CD4-positive, CD25-positive, alpha-beta regulatory T cell (primary cell): Measurements from ENCODE around the gene LTA. TPM values are rescaled to one million over a fixed set of nuclear protein-coding genes. Genes with fewer than 3 reads are reported as not detected.
"Not testable (repeated sequence)": the region's sequence is repeated elsewhere in the genome, so short reads cannot be mapped to it uniquely, and the experiment has no call there.

Source experiments
- ATAC-seq, 2 donors: fragments of 150-1000 bp; cut with Tn5 transposase; one replicate each; pipeline ENCODE4 v1.10.0; 2021; ENCODE audit warnings: low read depth in 2 of 2, moderate number of reproducible peaks in 2 of 2, moderate library complexity in 1 of 2
- DNase-seq, 3 donors: peaks; one replicate each; pipeline versions ENCODE4 v3.0.0 to v3.0.0-alpha.2; 2012 to 2022; ENCODE audit warnings: mixed read lengths in 1 of 3
- H3K27ac ChIP-seq: one replicate; pipeline ENCODE4 v1.7.0; 2013; ENCODE audit warnings: mild to moderate bottlenecking, low read length; ENCODE audit not compliant: insufficient read depth, poor library complexity, severe bottlenecking
- H3K27me3 ChIP-seq: one replicate; pipeline ENCODE4 v1.7.0; 2013; ENCODE audit warnings: low read length; ENCODE audit not compliant: control insufficient read depth, insufficient read depth
- H3K36me3 ChIP-seq: one replicate; pipeline ENCODE4 v1.7.0; 2013; ENCODE audit warnings: mild to moderate bottlenecking, low read length, moderate library complexity; ENCODE audit not compliant: control insufficient read depth, insufficient read depth
- H3K4me1 ChIP-seq: 2 replicates; pipeline ENCODE4 v1.7.0; 2013; ENCODE audit warnings: mild to moderate bottlenecking, low read length; ENCODE audit not compliant: insufficient read depth, control insufficient read depth, poor library complexity, severe bottlenecking
- H3K4me3 ChIP-seq: one replicate; pipeline ENCODE4 v1.7.0; 2013; ENCODE audit warnings: low read depth, mild to moderate bottlenecking, low read length, moderate library complexity
- H3K9me3 ChIP-seq, 2 experiments: 1 replicate in 1 of 2; 2 replicates in 1 of 2; pipeline ENCODE4 v1.7.0; 2013; ENCODE audit warnings: low read length in 2 of 2, mild to moderate bottlenecking in 1 of 2, moderate library complexity in 1 of 2; ENCODE audit not compliant: control insufficient read depth in 2 of 2
- H3K27ac Mint-ChIP-seq, 3 donors: one replicate each; pipeline ENCODE4 v1.8.0; 2020 to 2022; ENCODE audit warnings: mild to moderate bottlenecking in 3 of 3, mixed read lengths in 3 of 3, moderate library complexity in 2 of 3
- H3K27me3 Mint-ChIP-seq: one replicate; pipeline ENCODE4 v1.8.0; 2022; ENCODE audit warnings: mild to moderate bottlenecking, mixed read lengths
- H3K36me3 Mint-ChIP-seq: one replicate; pipeline ENCODE4 v1.8.0; 2020; ENCODE audit warnings: mixed read lengths
- H3K4me1 Mint-ChIP-seq, 4 donors: one replicate each; pipeline ENCODE4 v1.8.0; 2020 to 2022; ENCODE audit warnings: mixed read lengths in 4 of 4, mild to moderate bottlenecking in 1 of 4
- H3K4me3 Mint-ChIP-seq, 4 donors: one replicate each; pipeline ENCODE4 v1.8.0; 2020 to 2022; ENCODE audit warnings: mild to moderate bottlenecking in 4 of 4, mixed read lengths in 4 of 4, moderate library complexity in 3 of 4
- H3K9me3 Mint-ChIP-seq, 7 donors: one replicate each; pipeline ENCODE4 v1.8.0; 2020 to 2022; ENCODE audit warnings: mixed read lengths in 7 of 7, mild to moderate bottlenecking in 3 of 7, moderate library complexity in 2 of 7
- polyA plus RNA-seq, 4 donors: library from polyadenylated mRNA; unstranded; fragments of 300-500 nt; fragmentation: Illumina TruSeq; gene quantifications; one replicate each; pipeline ENCODE4 v1.2.3, GENCODE V29; 2021
- total RNA-seq: library from RNA; stranded (reverse); gene quantifications from one replicate; pipeline ENCODE4 v1.2.3, GENCODE V29; 2022

LTA gene
- total and polyA plus RNA-seq, 5 donors from 2014 or later: 12.8 to 20.0 (median 14.2) TPM

GRCh38 chr6:31587791-31588777 is 16.0 kb downstream of the LTA start:
- DNase-seq (peak in 1 of 3 donors; percentile 50), ATAC-seq (no peak)
- peak overlapping the region; percentile 95 for H3K27ac ChIP-seq
- Mint-ChIP-seq H3K4me3 (peak overlapping the region; percentile 67 to 92 (median 84)), H3K36me3 (peaks cover 5% of the 10 kb centered on the region), H3K4me1 (peaks cover 6 to 88% (median 60%) of the 10 kb centered on the region in 4 donors), H3K27ac (peak overlapping the region; percentile 97 to 99 (median 98)), H3K27me3 (peaks cover 10% of the 10 kb centered on the region), H3K9me3 (peaks cover 0 to 3% (median 0%) of the 10 kb centered on the region in 7 donors)
- H3K4me1 ChIP-seq: peaks cover 77% of the 10 kb centered on the region
- H3K9me3 ChIP-seq: no peaks in the 10 kb centered on the region
- no peaks in the 10 kb centered on the region for H3K36me3 ChIP-seq
- H3K27me3 ChIP-seq: no peaks in the 10 kb centered on the region
- peak overlapping the region; percentile 65 for H3K4me3 ChIP-seq

GRCh38 chr6:31588871-31589650 is 17.0 kb downstream of the LTA start:
- Histone ChIP-seq H3K4me3 (no peak overlapping the region), H3K36me3 (no peaks in the 10 kb centered on the region), H3K4me1 (peaks cover 77% of the 10 kb centered on the region), H3K27ac (peak overlapping the region; percentile 95), H3K9me3 (no peaks in the 10 kb centered on the region), H3K27me3 (no peaks in the 10 kb centered on the region)
- peak overlapping the region in 3 of 4 donors; percentile 43 to 64 (median 43) for H3K4me3 Mint-ChIP-seq
- H3K36me3 Mint-ChIP-seq: peaks cover 5% of the 10 kb centered on the region
- peaks cover 6 to 88% (median 56%) of the 10 kb centered on the region in 4 donors for H3K4me1 Mint-ChIP-seq
- peak overlapping the region; percentile 78 to 99 (median 98) for H3K27ac Mint-ChIP-seq
- no peak for ATAC-seq
- no peak for DNase-seq
- peaks cover 0 to 3% (median 0%) of the 10 kb centered on the region in 7 donors for H3K9me3 Mint-ChIP-seq
- peaks cover 14% of the 10 kb centered on the region for H3K27me3 Mint-ChIP-seq

GRCh38 chr6:31590691-31591090 is 18.6 kb downstream of the LTA start:
- not testable (repeated sequence) for H3K27me3 ChIP-seq, H3K36me3 ChIP-seq, H3K9me3 Mint-ChIP-seq, ATAC-seq, H3K9me3 ChIP-seq, H3K4me3 ChIP-seq, DNase-seq, H3K36me3 Mint-ChIP-seq, H3K27me3 Mint-ChIP-seq
- Mint-ChIP-seq H3K27ac (peak overlapping the region in 2 of 3 donors; percentile 16 to 92), H3K4me3 (peak overlapping the region in 1 of 4 donors; percentile 69), H3K4me1 (peaks cover 1 to 79% (median 48%) of the 10 kb centered on the region in 4 donors)
- Histone ChIP-seq H3K27ac (peak overlapping the region; percentile 20), H3K4me1 (peaks cover 66% of the 10 kb centered on the region)

GRCh38 chr6:31592396-31592771 is 20.3 kb downstream of the LTA start:
- no peaks in the 10 kb centered on the region for H3K9me3 ChIP-seq
- peaks cover 61% of the 10 kb centered on the region for H3K4me1 ChIP-seq
- H3K27me3 ChIP-seq: no peaks in the 10 kb centered on the region
- Mint-ChIP-seq H3K9me3 (peaks cover 0 to 3% (median 0%) of the 10 kb centered on the region in 7 donors), H3K27me3 (peaks cover 4% of the 10 kb centered on the region), H3K4me3 (peak overlapping the region; percentile 72 to 85 (median 81)), H3K27ac (peak overlapping the region; percentile 84 to 93 (median 92)), H3K4me1 (peaks cover 7 to 77% (median 42%) of the 10 kb centered on the region in 4 donors), H3K36me3 (peaks cover 5% of the 10 kb centered on the region)
- DNase-seq (no peak), ATAC-seq (peak in 1 of 2 donors; percentile 2)
- peak overlapping the region; percentile 63 for H3K27ac ChIP-seq
- peak overlapping the region; percentile 57 for H3K4me3 ChIP-seq
- no peaks in the 10 kb centered on the region for H3K36me3 ChIP-seq

- Mint-ChIP-seq H3K4me1 (peaks cover 11 to 55% (median 26%) of the 10 kb centered on the region in 4 donors), H3K27me3 (peaks cover 4% of the 10 kb centered on the region), H3K36me3 (no peaks in the 10 kb centered on the region), H3K4me3 (peak overlapping the region in 3 of 4 donors; percentile 22 to 69 (median 40)), H3K27ac (peak overlapping the region; percentile 67 to 89 (median 76)), H3K9me3 (no peaks in the 10 kb centered on the region)
- peak overlapping the region; percentile 64 for H3K4me3 ChIP-seq
- H3K9me3 ChIP-seq: no peaks in the 10 kb centered on the region
- DNase-seq (peak in 2 of 3 donors; percentile 81 to 87), ATAC-seq (peak; percentile 76 to 80)
- H3K4me1 ChIP-seq: peaks cover 44% of the 10 kb centered on the region
- H3K27ac ChIP-seq: peak overlapping the region; percentile 33
- no peaks in the 10 kb centered on the region for H3K36me3 ChIP-seq
- H3K27me3 ChIP-seq: no peaks in the 10 kb centered on the region
Measured at GRCh38 chr6:31597006-31597405, 24.9 kb downstream of the LTA start.

GRCh38 chr6:31607317-31607716 is 35.2 kb downstream of the LTA start:
- Histone ChIP-seq H3K4me3 (no peak overlapping the region), H3K4me1 (no peaks in the 10 kb centered on the region), H3K27ac (no peak overlapping the region), H3K36me3 (no peaks in the 10 kb centered on the region), H3K27me3 (no peaks in the 10 kb centered on the region), H3K9me3 (no peaks in the 10 kb centered on the region)
- no peak overlapping the region for H3K27ac Mint-ChIP-seq
- ATAC-seq (no peak), DNase-seq (no peak)
- no peak overlapping the region for H3K4me3 Mint-ChIP-seq
- no peaks in the 10 kb centered on the region for H3K27me3 Mint-ChIP-seq
- H3K4me1 Mint-ChIP-seq: no peaks in the 10 kb centered on the region
- H3K9me3 Mint-ChIP-seq: no peaks in the 10 kb centered on the region
- no peaks in the 10 kb centered on the region for H3K36me3 Mint-ChIP-seq

- Mint-ChIP-seq H3K27me3 (no peaks in the 10 kb centered on the region), H3K9me3 (no peaks in the 10 kb centered on the region), H3K4me3 (peak overlapping the region in 1 of 4 donors; percentile 28), H3K36me3 (no peaks in the 10 kb centered on the region), H3K27ac (peak overlapping the region in 1 of 3 donors; percentile 49), H3K4me1 (peaks cover 0 to 5% (median 2%) of the 10 kb centered on the region in 4 donors)
- H3K9me3 ChIP-seq: no peaks in the 10 kb centered on the region
- H3K27me3 ChIP-seq: no peaks in the 10 kb centered on the region
- H3K27ac ChIP-seq: no peak overlapping the region
- H3K36me3 ChIP-seq: no peaks in the 10 kb centered on the region
- H3K4me1 ChIP-seq: no peaks in the 10 kb centered on the region
- H3K4me3 ChIP-seq: no peak overlapping the region
- DNase-seq (no peak), ATAC-seq (no peak)
Measured at GRCh38 chr6:31609519-31610406, 37.7 kb downstream of the LTA start.
